HG03457 (cell line): ENCODE measurements around the gene GTF2B.
"Not testable (repeated sequence)": the region's sequence is repeated elsewhere in the genome, so short reads cannot be mapped to it uniquely, and the experiment has no call there.

Source experiments
- ATAC-seq: cut with Tn5 transposase; IDR thresholded peaks from one replicate; pipeline ENCODE4 v1.9.1; 2021; ENCODE audit warnings: moderate number of reproducible peaks; ENCODE audit not compliant: unreplicated experiment

The GTF2B gene

GRCh38 chr1:88891318-88891950 lies at the start of gene GTF2B:
TSS of gene GTF2B (minus strand) at chr1:88891567. CDS start at chr1:88891499, 68 bp downstream.
- ATAC-seq, result peak; percentile 78

GRCh38 chr1:88938528-88938927 lies 47.2 kb upstream of the GTF2B start:
- ATAC-seq, result not testable (repeated sequence)

- ATAC-seq, result no peak
Measured at GRCh38 chr1:88936760-88937342, 45.5 kb upstream of the GTF2B start.

- ATAC-seq, result no peak
Measured at GRCh38 chr1:88936223-88936523, 44.8 kb upstream of the GTF2B start.

GRCh38 chr1:88935522-88936222 lies 44.3 kb upstream of the GTF2B start:
- no peak for ATAC-seq

GRCh38 chr1:88930176-88930575 lies 38.8 kb upstream of the GTF2B start:
- not testable (repeated sequence) for ATAC-seq

- ATAC-seq, result no peak
Measured at GRCh38 chr1:88923224-88923623, 31.9 kb upstream of the GTF2B start.

- no peak for ATAC-seq
Measured at GRCh38 chr1:88922214-88922613, 30.8 kb upstream of the GTF2B start.

- ATAC-seq, result no peak
Measured at GRCh38 chr1:88920845-88921244, 29.5 kb upstream of the GTF2B start.

GRCh38 chr1:88917321-88918025 lies 26.1 kb upstream of the GTF2B start:
- ATAC-seq, result no peak

- no peak for ATAC-seq
Measured at GRCh38 chr1:88916883-88917282, 25.5 kb upstream of the GTF2B start.

GRCh38 chr1:88911800-88912199 lies 20.4 kb upstream of the GTF2B start:
- not testable (repeated sequence) for ATAC-seq

GRCh38 chr1:88911161-88911560 lies 19.8 kb upstream of the GTF2B start:
- no peak for ATAC-seq

- ATAC-seq, result no peak
Measured at GRCh38 chr1:88910401-88910800, 19.0 kb upstream of the GTF2B start.

- no peak for ATAC-seq
Measured at GRCh38 chr1:88900883-88901282, 9.5 kb upstream of the GTF2B start.

- ATAC-seq, result no peak
Measured at GRCh38 chr1:88897070-88897730, 5.8 kb upstream of the GTF2B start.

GRCh38 chr1:88892357-88892877 lies 1.1 kb upstream of the GTF2B start:
- ATAC-seq, result no peak

- ATAC-seq, result no peak
Measured at GRCh38 chr1:88891951-88892340, 579 bp upstream of the GTF2B start.

GRCh38 chr1:88890791-88891317 lies 513 bp downstream of the GTF2B start:
- ATAC-seq, result no peak

- no peak for ATAC-seq
Measured at GRCh38 chr1:88890131-88890530, 1.2 kb downstream of the GTF2B start.

GRCh38 chr1:88888750-88889149 lies 2.6 kb downstream of the GTF2B start:
- ATAC-seq, result no peak
